ENCODE data around the gene ETV3L. TPM values are rescaled to one million over a fixed set of nuclear protein-coding genes. Genes with fewer than 3 reads are reported as not detected.

Gene ETV3L
- total RNA-seq, 1 donor from 2014 or later = not detected

DNA sequence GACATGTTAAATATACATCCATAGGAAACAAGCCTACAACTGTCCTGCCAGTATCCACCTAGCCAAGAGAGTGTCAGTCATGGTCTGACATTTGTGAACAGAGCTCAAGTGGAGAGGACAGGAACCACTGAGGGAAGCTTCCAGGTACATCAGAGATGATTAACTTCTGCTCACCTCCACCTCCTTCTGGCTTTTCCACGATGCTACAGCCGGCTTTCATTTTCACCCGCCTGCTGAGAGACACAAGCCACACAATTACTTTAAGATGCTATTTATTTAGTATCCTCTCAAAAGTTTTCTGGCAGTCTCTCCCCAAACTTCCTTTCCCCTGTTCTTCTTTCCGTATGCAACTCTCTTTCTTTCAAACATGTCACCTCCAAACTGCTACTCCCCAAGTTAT is 36.5 kb upstream of the ETV3L start:
- TF ChIP-seq CTCF (IDR thresholded peaks at IDR 0.05) = no peak
- DNase-seq (no peak), ATAC-seq (peak in 1 of 2 donors; percentile 11)
- Histone ChIP-seq H3K36me3 (peaks cover 51% of the 10 kb centered on the region), H3K4me3 (no peak overlapping the region), H3K4me1 (peaks cover 52% of the 10 kb centered on the region), H3K9me3 (no peaks in the 10 kb centered on the region), H3K27ac (peak overlapping the region; percentile 33), H3K27me3 (ENCODE audit: low read depth) (no peaks in the 10 kb centered on the region)
- intact Hi-C loops (cut with DNase I) = no loop called here

- Histone ChIP-seq H3K9me3 (no peaks in the 10 kb centered on the region), H3K4me3 (no peak overlapping the region), H3K27ac (no peak overlapping the region), H3K4me1 (peaks cover 52% of the 10 kb centered on the region), H3K27me3 (ENCODE audit: low read depth) (no peaks in the 10 kb centered on the region), H3K36me3 (peaks cover 56% of the 10 kb centered on the region)
- TF ChIP-seq CTCF (IDR thresholded peaks at IDR 0.05) = no peak
- ATAC-seq = peak; percentile 85 to 90
- intact Hi-C loops (cut with DNase I) = no loop called here
- no peak for DNase-seq
These were observed 36.0 kb upstream of the ETV3L start for GRCh38 chr1:157135646-157136045.

GRCh38 chr1:157135070-157135469 is 35.5 kb upstream of the ETV3L start:
- no peaks in the 10 kb centered on the region for H3K27me3 ChIP-seq (ENCODE audit: low read depth)
- ATAC-seq = no peak
- intact Hi-C loops (cut with DNase I) = no loop called here
- peak overlapping the region; percentile 1 for H3K27ac ChIP-seq
- no peak for TF ChIP-seq CTCF (IDR thresholded peaks at IDR 0.05)
- no peak overlapping the region for H3K4me3 ChIP-seq
- peaks cover 62% of the 10 kb centered on the region for H3K36me3 ChIP-seq
- no peak for DNase-seq
- H3K9me3 ChIP-seq = no peaks in the 10 kb centered on the region
- peaks cover 52% of the 10 kb centered on the region for H3K4me1 ChIP-seq

- ATAC-seq (no peak), DNase-seq (no peak)
- Histone ChIP-seq H3K36me3 (peaks cover 68% of the 10 kb centered on the region), H3K4me3 (no peak overlapping the region), H3K9me3 (no peaks in the 10 kb centered on the region), H3K27me3 (ENCODE audit: low read depth) (no peaks in the 10 kb centered on the region), H3K27ac (peak overlapping the region; percentile 1), H3K4me1 (peaks cover 52% of the 10 kb centered on the region)
- no peak for TF ChIP-seq CTCF (IDR thresholded peaks at IDR 0.05)
- intact Hi-C loops (cut with DNase I) = no loop called here
These were observed 34.8 kb upstream of the ETV3L start for GRCh38 chr1:157134442-157134841.

GRCh38 chr1:157133426-157133825 is 33.8 kb upstream of the ETV3L start:
- peaks cover 45% of the 10 kb centered on the region for H3K4me1 ChIP-seq
- no peaks in the 10 kb centered on the region for H3K9me3 ChIP-seq
- no peak overlapping the region for H3K27ac ChIP-seq
- no peak for TF ChIP-seq CTCF (IDR thresholded peaks at IDR 0.05)
- peaks cover 78% of the 10 kb centered on the region for H3K36me3 ChIP-seq
- no peaks in the 10 kb centered on the region for H3K27me3 ChIP-seq (ENCODE audit: low read depth)
- intact Hi-C loops (cut with DNase I) = no loop called here
- no peak for DNase-seq
- no peak for ATAC-seq
- no peak overlapping the region for H3K4me3 ChIP-seq
